ENCODE measurements around the gene HDAC1.
"Not testable (repeated sequence)": the region's sequence is repeated elsewhere in the genome, so short reads cannot be mapped to it uniquely, and the experiment has no call there.

HDAC1 gene

DNA sequence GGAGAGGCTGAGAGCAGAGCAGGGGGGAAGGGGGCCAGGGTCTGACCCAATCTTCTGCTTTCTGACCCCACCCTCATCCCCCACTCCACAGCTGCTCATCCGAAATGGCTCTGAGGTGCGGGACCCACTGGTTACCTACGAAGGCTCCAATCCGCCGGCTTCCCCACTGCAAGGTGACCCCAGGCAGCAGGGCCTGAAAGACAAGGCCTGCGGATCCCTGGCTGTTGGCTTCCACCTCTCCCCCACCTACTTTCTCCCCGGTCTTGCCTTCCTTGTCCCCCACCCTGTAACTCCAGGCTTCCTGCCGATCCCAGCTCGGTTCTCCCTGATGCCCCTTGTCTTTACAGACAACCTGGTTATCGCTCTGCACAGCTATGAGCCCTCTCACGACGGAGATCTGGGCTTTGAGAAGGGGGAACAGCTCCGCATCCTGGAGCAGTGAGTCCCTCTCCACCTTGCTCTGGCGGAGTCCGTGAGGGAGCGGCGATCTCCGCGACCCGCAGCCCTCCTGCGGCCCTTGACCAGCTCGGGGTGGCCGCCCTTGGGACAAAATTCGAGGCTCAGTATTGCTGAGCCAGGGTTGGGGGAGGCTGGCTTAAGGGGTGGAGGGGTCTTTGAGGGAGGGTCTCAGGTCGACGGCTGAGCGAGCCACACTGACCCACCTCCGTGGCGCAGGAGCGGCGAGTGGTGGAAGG lies 17.1 kb upstream of the HDAC1 start:
- no peak for DNase-seq (ENCODE audit: low spot score)

DNA sequence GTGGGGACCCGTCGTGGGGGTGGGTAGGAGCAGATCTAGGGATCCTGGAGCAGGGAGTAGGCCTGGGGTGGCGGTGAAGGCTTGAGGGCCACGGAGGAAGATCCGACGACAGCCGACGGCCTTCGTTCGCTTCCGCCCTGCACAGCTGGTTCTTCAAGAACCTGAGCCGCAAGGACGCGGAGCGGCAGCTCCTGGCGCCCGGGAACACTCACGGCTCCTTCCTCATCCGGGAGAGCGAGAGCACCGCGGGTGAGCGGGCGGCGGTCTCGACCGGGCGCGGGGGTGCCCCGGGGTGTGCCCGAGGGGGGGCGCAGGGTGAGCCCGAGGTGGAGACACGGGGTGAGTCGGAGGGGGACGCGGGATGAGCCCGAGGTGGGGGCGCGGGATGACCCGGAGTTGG lies 16.5 kb upstream of the HDAC1 start:
- no peak for DNase-seq (ENCODE audit: low spot score)

DNA sequence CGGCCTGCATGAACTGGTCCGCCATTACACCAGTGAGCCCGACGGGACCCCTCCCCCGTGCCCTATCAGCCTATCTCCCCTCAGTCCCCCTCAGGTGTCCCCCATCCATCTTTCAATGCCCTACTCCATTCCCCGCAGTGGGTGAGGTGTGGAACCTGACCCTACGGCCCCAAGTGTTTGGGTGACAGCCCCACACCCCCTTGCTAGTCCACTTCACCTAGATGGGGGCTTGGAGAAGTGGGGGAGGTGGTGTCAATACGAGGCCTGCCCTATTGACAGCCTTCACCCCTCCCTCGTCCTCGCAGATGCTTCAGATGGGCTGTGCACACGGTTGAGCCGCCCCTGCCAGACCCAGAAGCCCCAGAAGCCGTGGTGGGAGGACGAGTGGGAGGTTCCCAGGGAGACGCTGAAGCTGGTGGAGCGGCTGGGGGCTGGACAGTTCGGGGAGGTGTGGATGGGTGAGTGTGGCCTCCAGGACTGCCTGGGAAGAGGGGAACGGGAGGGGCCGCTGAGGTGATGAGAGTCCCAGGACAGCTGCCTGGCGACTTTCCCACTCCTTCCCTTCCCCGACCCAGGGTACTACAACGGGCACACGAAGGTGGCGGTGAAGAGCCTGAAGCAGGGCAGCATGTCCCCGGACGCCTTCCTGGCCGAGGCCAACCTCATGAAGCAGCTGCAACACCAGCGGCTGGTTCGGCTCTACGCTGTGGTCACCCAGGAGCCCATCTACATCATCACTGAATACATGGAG lies 15.7 kb upstream of the HDAC1 start:
- no peak for DNase-seq (ENCODE audit: low spot score)

DNA sequence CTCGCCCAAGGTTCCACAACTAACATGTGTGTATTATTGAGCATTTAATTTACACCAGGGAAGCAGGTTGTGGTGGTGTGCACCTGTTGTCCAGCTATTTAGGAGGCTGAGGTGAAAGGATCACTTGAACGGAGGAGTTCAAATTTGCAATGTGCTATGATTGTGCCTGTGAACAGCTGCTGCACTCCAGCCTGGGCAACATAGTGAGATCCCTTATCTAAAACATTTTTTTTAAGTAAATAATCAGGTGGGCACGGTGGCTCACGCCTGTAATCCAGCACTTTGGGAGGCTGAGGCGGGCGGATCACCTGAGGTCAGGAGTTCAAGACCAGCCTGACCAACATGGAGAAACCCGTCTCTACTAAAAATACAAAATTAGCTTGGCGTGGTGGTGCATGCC lies 7.1 kb upstream of the HDAC1 start:
- DNase-seq (ENCODE audit: low spot score), result not testable (repeated sequence)

DNA sequence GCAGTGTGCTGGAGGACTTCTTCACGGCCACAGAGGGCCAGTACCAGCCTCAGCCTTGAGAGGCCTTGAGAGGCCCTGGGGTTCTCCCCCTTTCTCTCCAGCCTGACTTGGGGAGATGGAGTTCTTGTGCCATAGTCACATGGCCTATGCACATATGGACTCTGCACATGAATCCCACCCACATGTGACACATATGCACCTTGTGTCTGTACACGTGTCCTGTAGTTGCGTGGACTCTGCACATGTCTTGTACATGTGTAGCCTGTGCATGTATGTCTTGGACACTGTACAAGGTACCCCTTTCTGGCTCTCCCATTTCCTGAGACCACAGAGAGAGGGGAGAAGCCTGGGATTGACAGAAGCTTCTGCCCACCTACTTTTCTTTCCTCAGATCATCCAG lies 6.2 kb upstream of the HDAC1 start:
- no peak for DNase-seq (ENCODE audit: low spot score)

DNA sequence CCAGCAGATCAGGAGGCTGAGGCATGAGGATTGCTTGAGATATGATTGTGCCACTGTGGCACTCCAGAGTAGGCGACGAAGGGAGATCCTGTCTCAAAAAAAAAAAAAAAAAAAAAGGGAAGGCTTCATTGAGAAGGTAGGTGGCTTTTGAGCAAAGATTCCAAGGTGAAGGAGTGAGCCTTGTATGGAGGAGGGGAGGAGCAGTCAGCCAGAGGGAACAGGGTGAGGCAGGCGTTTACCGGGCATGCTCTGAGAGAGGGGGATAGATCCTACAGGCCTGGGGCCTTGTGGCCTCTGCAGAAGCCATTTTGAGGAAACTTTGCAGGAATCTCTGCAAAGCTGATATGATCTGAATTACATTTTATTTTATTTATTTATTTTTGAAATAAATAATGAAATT lies 5.1 kb upstream of the HDAC1 start:
- DNase-seq (ENCODE audit: low spot score), result no peak

DNA sequence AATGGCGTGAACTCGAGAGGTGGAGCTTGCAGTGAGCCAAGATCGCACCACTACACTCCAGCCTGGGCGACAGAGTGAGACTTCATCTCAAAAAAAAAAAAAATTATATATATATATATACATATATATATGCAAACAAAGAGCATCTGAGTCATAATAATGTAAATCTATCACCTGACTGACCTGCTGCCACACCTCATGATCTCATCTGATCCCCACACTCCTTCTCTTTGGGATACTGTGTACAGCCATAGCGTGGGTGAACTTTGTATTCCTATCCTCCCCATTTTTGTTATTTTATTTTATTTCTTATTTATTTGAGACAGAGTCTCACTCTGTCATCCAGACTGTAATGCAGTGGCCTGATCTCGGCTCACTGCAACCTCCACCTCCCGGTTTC lies 2.6 kb upstream of the HDAC1 start:
- no peak for DNase-seq (ENCODE audit: low spot score)

DNA sequence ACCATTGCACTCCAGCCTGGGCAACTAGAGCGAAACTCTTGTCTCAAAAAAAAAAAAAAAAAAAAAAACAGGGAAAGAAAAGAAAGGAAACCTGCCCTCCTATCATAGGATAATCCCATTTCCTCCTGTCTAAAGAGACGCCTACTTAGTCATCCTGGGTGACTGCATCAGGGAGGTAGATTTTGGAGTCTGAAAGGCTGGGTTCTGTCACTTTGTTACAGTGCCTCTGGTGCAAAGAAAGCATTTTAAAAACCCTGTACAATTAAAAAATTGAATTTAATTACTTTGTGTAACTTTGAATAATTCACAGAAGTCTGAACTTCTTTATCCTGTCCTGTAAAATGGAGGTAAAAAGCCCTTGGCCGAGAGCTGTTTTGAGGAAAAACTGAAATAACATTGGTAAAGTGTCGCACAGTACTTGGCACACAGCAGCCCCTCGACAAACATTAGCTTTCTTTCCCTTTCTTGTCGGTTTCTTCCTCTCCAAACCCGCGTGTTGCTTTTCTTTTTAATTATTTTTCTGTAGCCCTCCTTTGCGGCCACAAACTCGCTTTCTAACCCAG lies 657 bp upstream of the HDAC1 start:
- DNase-seq (ENCODE audit: low spot score), result no peak

DNA sequence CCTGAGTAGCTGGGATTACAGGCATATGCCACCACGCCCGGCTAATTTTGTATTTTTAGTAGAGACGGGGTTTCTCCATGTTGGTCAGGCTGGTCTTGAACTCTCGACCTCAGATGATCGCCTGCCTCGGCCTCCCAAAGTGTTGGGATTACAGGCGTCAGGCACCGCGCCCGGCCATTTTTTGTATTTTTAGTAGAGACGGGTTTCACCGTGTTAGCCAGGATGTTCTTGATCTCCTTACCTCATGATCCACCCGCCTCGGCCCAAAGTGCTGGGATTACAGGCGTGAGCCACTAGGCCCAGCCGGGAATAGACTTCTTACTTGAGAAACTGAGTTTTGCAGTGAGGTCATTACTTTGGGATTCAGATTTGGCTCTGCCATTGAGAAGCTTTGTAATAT lies 6.3 kb downstream of the HDAC1 start:
- not testable (repeated sequence) for DNase-seq (ENCODE audit: low spot score)

DNA sequence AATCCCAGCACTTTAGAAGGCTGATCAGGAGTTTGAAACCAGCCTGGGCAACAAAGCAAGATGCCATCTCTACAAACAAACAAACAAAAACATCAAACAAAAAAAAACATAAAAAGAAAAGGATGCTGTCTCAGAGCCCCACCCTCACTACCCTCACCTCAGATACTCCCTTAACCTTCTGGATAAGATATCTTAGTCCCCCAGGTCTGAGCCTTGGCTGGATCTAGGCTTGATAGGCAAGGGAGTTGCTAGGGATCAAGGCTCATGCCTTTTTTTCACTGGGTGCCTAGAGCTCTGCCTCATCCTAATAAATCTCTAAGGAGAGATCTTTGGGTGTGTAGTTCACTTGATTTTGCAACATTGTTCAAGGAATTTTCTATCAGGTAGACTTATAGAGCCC lies 7.4 kb downstream of the HDAC1 start:
- DNase-seq (ENCODE audit: low spot score), result no peak

DNA sequence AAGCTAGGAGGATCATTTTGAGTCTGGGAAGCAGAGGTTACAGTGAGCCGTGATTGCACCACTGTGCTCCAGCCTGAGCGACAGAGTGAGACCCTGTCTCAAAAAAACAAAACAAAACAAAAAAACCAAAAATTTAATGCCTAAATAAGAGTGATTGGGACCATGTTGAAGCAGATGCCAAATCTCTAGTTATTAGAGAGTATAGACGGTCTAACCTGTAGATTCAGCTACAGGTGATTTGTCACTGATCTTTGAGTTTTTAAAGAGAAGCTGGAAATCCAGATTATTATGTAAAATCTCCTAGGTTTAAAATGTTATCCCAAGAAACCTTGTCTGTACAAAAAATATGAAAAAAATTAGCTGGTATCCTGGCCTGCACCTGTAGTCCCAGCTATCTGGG lies 11.5 kb downstream of the HDAC1 start:
- no peak for DNase-seq (ENCODE audit: low spot score)

DNA sequence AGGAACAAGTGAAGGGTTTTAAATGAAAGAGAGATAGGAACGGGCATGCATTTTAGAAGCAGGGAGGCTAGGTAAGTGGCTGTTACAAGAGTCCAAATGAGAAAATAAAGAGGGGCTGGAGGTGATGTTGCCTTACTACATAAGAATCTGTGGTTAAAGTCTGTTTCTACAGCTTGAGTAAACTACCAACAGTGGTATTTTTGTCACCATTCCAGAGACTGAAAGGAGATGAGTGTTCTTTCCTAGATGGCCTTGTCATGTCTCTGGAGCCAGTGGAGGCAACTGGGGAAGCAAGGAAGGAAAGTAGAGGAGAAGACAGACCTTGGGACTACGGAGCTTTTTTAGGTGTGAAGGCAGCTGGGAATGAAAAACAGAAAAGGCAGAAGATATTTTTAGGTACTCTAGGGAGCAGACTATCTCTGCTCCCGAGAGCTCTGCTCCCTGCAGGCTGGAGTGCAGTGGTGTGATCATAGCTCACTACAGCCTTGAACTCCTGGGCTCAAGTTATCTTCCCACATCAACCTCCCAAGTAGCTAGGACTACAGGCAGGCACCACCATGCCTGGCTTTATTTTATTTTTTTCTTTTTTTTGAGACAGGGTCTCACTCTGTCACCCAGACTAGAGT lies 12.2 kb downstream of the HDAC1 start:
- no peak for DNase-seq (ENCODE audit: low spot score)

DNA sequence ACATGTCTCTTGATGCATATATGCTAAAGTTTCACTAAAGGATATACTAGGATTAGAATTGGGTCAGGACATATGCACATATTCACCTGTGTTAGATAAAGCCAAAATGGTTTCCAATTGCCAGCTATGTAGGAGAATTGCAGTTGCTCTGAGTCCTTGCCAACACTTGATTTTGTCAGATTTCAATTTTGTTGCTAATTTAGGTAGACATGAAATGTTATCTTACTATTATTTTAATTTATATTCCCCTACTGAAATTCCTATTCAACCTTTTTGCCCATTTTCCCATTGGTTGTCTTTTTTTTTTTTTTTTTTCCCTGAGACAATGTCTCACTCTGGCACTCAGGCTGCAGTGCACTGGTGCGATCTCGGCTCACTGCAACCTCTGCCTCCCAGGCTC lies 13.4 kb downstream of the HDAC1 start:
- DNase-seq (ENCODE audit: low spot score), result no peak

DNA sequence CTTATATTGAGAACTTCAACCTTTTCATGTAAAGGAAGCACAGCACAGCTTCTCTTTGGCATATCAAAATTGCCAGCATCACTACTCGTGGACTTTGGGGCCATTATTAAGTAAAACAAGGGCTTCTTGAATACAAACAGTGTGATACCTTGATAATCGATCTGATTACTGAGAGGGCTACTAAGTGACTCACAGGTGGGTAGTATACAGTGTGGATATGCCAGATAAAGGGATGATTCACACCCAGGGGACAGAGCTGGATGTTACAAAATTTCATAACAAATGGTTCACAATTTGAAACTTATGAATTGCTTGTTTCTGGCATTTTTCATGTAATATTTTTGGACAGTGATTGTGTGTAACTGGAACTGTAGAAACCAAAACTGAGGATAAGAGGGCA lies 15.4 kb downstream of the HDAC1 start:
- DNase-seq (ENCODE audit: low spot score), result no peak

DNA sequence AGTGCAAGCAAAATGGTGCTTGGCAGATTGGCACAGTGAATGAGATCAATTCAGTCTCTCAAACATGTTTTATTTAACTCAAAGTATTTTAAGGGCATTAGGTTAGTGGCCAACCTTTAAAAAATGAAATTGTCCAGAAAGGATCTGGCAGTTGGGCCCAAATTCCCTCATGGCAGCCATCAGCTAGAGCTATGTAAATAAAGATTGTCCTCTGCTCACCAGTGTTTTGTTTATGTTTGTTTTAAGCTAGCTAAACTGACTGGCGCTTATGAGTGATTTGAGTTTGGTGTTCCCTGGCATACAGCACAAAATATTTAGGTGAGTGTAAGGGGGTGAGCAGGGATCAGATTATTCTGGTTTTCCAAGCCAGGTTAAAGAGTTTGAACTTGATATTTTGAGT lies 18.1 kb downstream of the HDAC1 start:
- DNase-seq (ENCODE audit: low spot score), result no peak

DNA sequence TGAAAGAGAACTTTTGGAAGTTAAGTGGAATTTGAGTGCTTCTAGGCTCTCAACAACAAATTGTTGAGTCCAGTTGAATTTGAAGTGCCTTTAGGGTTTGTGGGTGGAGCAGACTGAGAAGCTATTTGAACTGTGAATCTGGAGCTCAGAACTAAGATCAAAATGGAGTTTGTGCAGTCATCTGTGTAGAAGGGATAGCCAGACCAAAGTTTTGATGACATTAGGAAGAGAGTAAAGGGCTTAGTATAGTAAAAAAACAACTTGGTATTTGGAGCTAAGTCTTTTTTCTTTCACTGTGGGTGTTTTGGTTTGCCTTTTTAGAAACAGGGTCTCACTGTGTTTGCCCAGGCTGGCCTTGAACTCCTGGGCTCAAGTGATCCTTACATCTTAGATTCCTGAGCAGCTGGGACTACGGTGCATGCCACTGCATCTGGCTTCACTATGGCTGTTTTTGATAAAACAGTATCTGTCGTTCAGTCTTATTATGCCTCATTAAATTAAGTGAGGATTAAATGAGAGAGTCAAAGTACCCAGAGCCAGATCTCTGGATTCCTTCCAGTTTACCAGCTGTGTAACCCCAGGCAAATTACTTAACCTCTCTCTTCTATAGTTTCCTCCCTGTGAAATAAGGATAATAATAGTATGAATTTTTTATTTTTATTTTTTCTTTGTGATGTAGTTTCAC lies 20.0 kb downstream of the HDAC1 start:
- DNase-seq (ENCODE audit: low spot score), result no peak

DNA sequence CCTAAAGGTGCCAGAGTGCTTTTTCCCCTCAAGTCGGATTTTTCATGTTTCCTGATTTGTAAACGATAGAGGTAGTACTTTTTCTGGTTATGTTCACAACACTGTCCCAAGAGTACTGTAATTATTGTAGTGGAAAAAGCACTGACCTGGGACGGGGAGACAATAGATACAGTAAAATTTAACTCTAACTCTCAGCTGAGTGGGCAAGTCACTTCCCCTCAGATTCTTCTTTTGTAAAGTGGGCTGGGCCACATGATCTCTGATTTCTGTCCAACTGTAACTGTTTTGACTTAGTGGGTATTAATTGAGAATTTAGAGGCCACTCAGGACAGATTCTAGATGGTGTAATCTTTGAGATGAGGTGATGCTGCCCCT lies 25.0 kb downstream of the HDAC1 start:
- no peak for DNase-seq (ENCODE audit: low spot score)

DNA sequence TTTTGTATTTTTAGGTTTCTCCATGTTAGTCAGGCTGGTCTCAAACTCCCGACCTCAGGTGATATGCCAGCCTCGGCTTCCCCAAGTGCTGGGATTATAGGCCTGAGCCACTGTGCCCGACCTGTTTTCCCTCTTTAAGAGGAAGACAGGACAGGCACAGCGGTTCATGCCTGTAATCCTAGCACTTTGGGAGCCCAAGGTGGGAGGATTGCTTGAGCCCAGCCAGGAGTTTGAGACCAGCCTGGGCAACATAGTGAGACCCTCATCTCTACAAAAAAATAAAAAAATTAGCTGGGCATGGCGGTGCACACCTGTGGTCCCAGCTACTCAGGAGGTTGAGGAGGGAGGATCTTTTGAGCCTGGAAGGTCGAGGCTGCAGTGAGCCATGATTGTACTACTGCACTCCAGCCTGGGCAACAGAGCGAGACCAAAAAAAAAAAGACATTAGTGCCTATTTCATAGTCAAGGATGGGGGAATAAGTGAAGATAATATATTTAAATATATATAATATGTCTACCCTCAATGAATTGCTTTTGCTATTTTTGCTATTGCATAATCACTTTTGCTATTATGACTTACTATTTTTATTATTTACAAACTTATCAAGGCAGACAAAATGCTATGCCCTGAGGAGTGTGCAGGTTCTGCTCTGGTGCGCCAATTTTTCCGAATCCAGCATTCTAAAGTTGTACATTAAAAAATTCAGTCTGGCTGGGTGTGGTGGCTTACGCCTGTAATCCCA lies 26.4 kb downstream of the HDAC1 start:
- no peak for DNase-seq (ENCODE audit: low spot score)

DNA sequence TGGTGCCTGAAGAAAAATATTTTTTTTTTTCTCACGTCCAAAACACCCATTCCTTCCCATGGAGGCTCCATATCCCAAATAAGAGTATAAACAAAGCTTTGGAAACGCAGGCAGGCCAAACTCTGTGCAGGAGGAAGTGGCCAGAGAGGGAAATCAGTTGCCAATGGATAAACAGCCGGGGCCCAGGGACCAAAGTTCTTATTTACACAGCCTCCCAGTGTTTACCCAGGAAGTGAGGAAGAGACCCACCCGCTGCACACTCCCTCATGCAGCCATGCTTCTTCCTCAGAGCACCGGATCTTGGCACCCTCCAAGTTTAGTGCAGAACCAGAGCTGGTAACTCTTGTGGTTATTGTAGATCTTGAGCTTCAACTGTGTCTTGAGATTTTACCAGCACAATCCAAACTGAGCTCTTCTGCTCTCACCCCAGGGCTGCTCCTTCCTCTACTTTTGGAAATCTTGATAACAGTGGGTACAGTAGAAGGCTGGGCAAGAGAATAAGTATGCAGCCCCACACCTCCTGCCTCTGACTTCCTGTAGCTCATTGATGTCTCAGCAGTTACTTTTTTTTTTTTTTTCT lies 29.9 kb downstream of the HDAC1 start:
- DNase-seq (ENCODE audit: low spot score), result peak; percentile 73

DNA sequence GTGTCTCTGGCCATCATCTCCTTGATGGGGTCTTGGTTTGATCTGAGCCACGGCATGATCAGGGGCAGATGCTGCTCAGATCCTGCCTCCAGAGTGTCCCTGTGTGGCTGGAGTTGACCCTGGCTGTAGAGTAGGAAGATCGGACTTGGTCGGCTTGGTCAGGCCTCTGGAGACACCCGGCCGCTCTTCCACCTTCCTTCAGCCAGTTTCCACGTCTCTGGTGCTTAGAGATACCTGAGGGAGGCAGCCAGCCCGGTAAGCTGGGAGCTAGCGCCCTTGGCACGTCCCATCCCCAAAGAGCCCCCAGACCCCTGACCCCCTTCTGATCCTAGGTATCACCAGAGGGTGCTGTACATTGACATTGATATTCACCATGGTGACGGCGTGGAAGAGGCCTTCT lies 35.3 kb downstream of the HDAC1 start:
- no peak for DNase-seq (ENCODE audit: low spot score)

DNA sequence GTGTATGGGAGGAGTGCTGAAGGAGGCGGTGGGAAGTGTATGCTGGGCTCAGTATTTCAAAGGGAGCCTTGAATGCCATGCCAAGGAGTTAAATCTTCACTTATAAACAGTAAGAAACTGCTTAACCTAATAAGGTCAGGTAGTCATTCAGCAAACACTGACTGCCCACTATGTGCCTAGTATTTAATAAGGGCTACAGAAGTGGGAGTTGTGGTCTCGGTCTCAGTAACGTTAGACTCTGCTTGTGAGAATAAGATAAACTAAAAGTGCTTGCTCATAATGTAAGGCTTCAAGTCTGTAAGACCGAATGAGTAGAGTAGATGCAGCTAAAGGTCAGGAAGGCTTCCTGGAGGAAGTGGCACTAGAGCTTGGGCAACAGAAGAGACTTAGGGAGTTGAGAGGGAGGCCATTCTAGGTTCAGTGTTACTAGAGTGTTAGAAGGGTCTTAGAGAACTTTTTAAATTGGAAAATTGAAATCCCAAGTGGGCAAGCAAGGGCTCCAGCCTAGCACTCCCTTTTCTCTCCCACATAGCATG lies 38.1 kb downstream of the HDAC1 start:
- no peak for DNase-seq (ENCODE audit: low spot score)
